Breast epithelium (tissue), 4 donors: ENCODE measurements around the gene CNPY4. TPM values are rescaled to one million over a fixed set of nuclear protein-coding genes. Genes with fewer than 3 reads are reported as not detected.

Source experiments
- DNase-seq, 2 donors: peaks; one replicate each; pipeline ENCODE4 v3.0.0-alpha.2; 2019; ENCODE audit warnings: low spot score in 2 of 2
- H3K27ac ChIP-seq, 2 donors: fragments of 200-600 bp; sonication (generic) in 1 of 2; one replicate each; pipeline ENCODE4 v1.5.1; 2016 to 2019; ENCODE audit warnings: mild to moderate bottlenecking in 1 of 2
- H3K27me3 ChIP-seq, 2 donors: fragments of 200-600 bp; sonication (generic) in 1 of 2; one replicate each; pipeline versions ENCODE4 v1.5.1 to v1.6.0; 2017 to 2019; ENCODE audit warnings: control low read depth in 1 of 2, mild to moderate bottlenecking in 1 of 2
- H3K36me3 ChIP-seq: fragments of 200-600 bp; one replicate; pipeline ENCODE4 v1.5.1; 2019
- H3K4me1 ChIP-seq, 2 donors: fragments of 200-600 bp; sonication (generic); one replicate each; pipeline ENCODE4 v1.5.1; 2016 to 2019; ENCODE audit warnings: control low read depth in 1 of 2
- H3K4me3 ChIP-seq, 3 donors: fragments of 200-600 bp; sonication (generic); 1 replicate in 2 of 3; 2 replicates in 1 of 3; pipeline ENCODE4 v1.5.1; 2016 to 2019; ENCODE audit warnings: mild to moderate bottlenecking in 3 of 3, moderate library complexity in 2 of 3
- H3K9me3 ChIP-seq, 2 donors: fragments of 200-600 bp; sonication (generic) in 1 of 2; one replicate each; pipeline ENCODE4 v1.5.1; 2016 to 2019; ENCODE audit warnings: control low read depth in 1 of 2
- CTCF ChIP-seq, 3 donors: fragments of 450-650 bp; IDR thresholded peaks; one replicate each; pipeline ENCODE4 v1.5.1; 2016 to 2017; ENCODE audit warnings: antibody characterized with exemption in 3 of 3, mild to moderate bottlenecking in 3 of 3, moderate library complexity in 3 of 3
- POLR2A ChIP-seq: fragments of 450-650 bp; IDR thresholded peaks from one replicate; pipeline ENCODE4 v1.6.1; 2016; ENCODE audit warnings: antibody characterized with exemption, mild to moderate bottlenecking, moderate library complexity
- POLR2AphosphoS5 ChIP-seq, 3 donors: sonication (generic); formaldehyde crosslinking; IDR thresholded peaks; one replicate each; pipeline ENCODE4 v1.6.1; 2017; ENCODE audit warnings: antibody characterized with exemption in 3 of 3
- intact Hi-C: fragments of 100-400 bp; cut with DNase I; formaldehyde crosslinking; loops from one replicate; pipeline ENCODE4 v1.15.1; 2023; ENCODE audit warnings: low total_unique reads
- total RNA-seq, 3 donors: library from RNA; depleted of rRNA; stranded (reverse); fragments of >200 nt; gene quantifications; one replicate each; pipeline ENCODE4 v1.1.0, GENCODE V29; 2016

Gene CNPY4
- total RNA-seq, 3 donors from 2014 or later = 7.2 to 11.8 (median 11.3) TPM

GRCh38 chr7:100088095-100088620 is 31.3 kb upstream of the CNPY4 start:
- Histone ChIP-seq H3K4me3 (peak overlapping the region; percentile 57 to 87 (median 78)), H3K4me1 (peaks cover 0 to 3% of the 10 kb centered on the region in 2 donors), H3K9me3 (no peaks in the 10 kb centered on the region), H3K27me3 (no peaks in the 10 kb centered on the region), H3K36me3 (peaks cover 9% of the 10 kb centered on the region), H3K27ac (peak overlapping the region; percentile 88 to 90)
- TF ChIP-seq CTCF (IDR thresholded peaks at IDR 0.05) (no peak), POLR2AphosphoS5 (IDR thresholded peaks at IDR 0.05) (no peak)
- intact Hi-C loops = loop anchor here (10.0 kb wide), 2 partner anchors 57 to 73 kb away; partner anchors contain the start of genes LAMTOR4 and ZKSCAN1
- no peak for DNase-seq

GRCh38 chr7:100088621-100089457 is 30.6 kb upstream of the CNPY4 start, which contains the start of gene COPS6:
TSS of gene COPS6 (plus strand) at chr7:100088969. CDS start at chr7:100088991, 22 bp downstream.
- Histone ChIP-seq H3K27me3 (no peaks in the 10 kb centered on the region), H3K9me3 (no peaks in the 10 kb centered on the region), H3K4me3 (peak within 1 kb of the TSS; percentile 57 to 87 (median 78)), H3K27ac (peak within 1 kb of the TSS; percentile 88 to 90), H3K4me1 (peaks cover 0 to 3% of the 10 kb centered on the region in 2 donors), H3K36me3 (peaks cover 9% of the 10 kb centered on the region)
- no peak for TF ChIP-seq CTCF (IDR thresholded peaks at IDR 0.05)
- TF ChIP-seq POLR2A = peak; percentile 62
- peak; percentile 91 to 92 (median 92) for TF ChIP-seq POLR2AphosphoS5 (IDR thresholded peaks at IDR 0.05)
- intact Hi-C loops = loop anchor here (10.0 kb wide), 2 partner anchors 56 to 74 kb away; partner anchors contain the start of genes LAMTOR4 and ZKSCAN1
- peak; percentile 63 to 83 for DNase-seq

GRCh38 chr7:100089458-100090196 is 29.8 kb upstream of the CNPY4 start:
- DNase-seq = no peak
- H3K27me3 ChIP-seq = no peaks in the 10 kb centered on the region
- H3K36me3 ChIP-seq = peaks cover 9% of the 10 kb centered on the region
- H3K9me3 ChIP-seq = no peaks in the 10 kb centered on the region
- H3K27ac ChIP-seq = peak overlapping the region; percentile 88 to 90
- no peak for TF ChIP-seq POLR2AphosphoS5 (IDR thresholded peaks at IDR 0.05)
- TF ChIP-seq POLR2A = no peak
- TF ChIP-seq CTCF (IDR thresholded peaks at IDR 0.05) = no peak
- peaks cover 0 to 3% of the 10 kb centered on the region in 2 donors for H3K4me1 ChIP-seq
- intact Hi-C loops = loop anchor here (10.0 kb wide), 2 partner anchors 55 to 75 kb away; partner anchors contain the start of genes LAMTOR4 and ZKSCAN1
- H3K4me3 ChIP-seq = peak overlapping the region; percentile 57 to 87 (median 78)

- TF ChIP-seq POLR2A (no peak), POLR2AphosphoS5 (IDR thresholded peaks at IDR 0.05) (no peak), CTCF (IDR thresholded peaks at IDR 0.05) (no peak)
- H3K9me3 ChIP-seq = no peaks in the 10 kb centered on the region
- no peak overlapping the region for H3K4me3 ChIP-seq
- H3K36me3 ChIP-seq = peaks cover 9% of the 10 kb centered on the region
- H3K27me3 ChIP-seq = no peaks in the 10 kb centered on the region
- H3K27ac ChIP-seq = no peak overlapping the region
- intact Hi-C loops = no loop called here
- no peak for DNase-seq
- H3K4me1 ChIP-seq = peaks cover 0 to 3% of the 10 kb centered on the region in 2 donors
These were observed 28.7 kb upstream of the CNPY4 start for GRCh38 chr7:100090527-100091410.
